H1 (cell line): ENCODE measurements around the gene NXN.

Experiments used
- BRCA1 ChIP-seq: IDR thresholded peaks from 2 replicates; pipeline ENCODE4 v1.6.1; 2012; ENCODE audit warnings: low read depth, low read length, improper control_type of control experiment
- POLR2A ChIP-seq, 2 experiments: IDR thresholded peaks; 1 replicate in 1 of 2; 2 replicates in 1 of 2; pipeline ENCODE4 v1.6.1; 2011; ENCODE audit warnings: low read depth in 2 of 2, low read length in 2 of 2, mild to moderate bottlenecking in 2 of 2; ENCODE audit errors: control extremely low read depth in 1 of 2
- POLR2AphosphoS5 ChIP-seq: IDR thresholded peaks from 2 replicates; pipeline ENCODE4 v1.6.1; 2011; ENCODE audit warnings: low read depth, low read length

- TF ChIP-seq POLR2A (IDR thresholded peaks at IDR 0.05; ENCODE audit: control extremely low read depth in 1 of 2, low read depth in 2 of 2, low read length in 2 of 2) (no peak), BRCA1 (no peak), POLR2AphosphoS5 (no peak)
These were observed 41.6 kb upstream of the NXN start for GRCh38 chr17:1021147-1021546.
